IgD-negative memory B cell (primary cell): Measurements from ENCODE around the gene ZNF263. TPM values are rescaled to one million over a fixed set of nuclear protein-coding genes. Genes with fewer than 3 reads are reported as not detected.
A peak's percentile ranks its signal among the peaks of the same experiment; 100 is the strongest.

Experiments used
- H3K27ac Mint-ChIP-seq, 3 donors: one replicate each; pipeline ENCODE4 v1.8.0; 2020 to 2022; ENCODE audit warnings: mild to moderate bottlenecking in 3 of 3, mixed read lengths in 3 of 3, moderate library complexity in 1 of 3
- H3K27me3 Mint-ChIP-seq: one replicate; pipeline ENCODE4 v1.8.0; 2021; ENCODE audit warnings: mixed read lengths
- H3K36me3 Mint-ChIP-seq: one replicate; pipeline ENCODE4 v1.8.0; 2020; ENCODE audit warnings: mild to moderate bottlenecking, mixed read lengths
- H3K4me1 Mint-ChIP-seq, 3 donors: one replicate each; pipeline ENCODE4 v1.8.0; 2020 to 2022; ENCODE audit warnings: mixed read lengths in 3 of 3, mild to moderate bottlenecking in 1 of 3
- H3K4me3 Mint-ChIP-seq, 4 donors: one replicate each; pipeline ENCODE4 v1.8.0; 2020 to 2022; ENCODE audit warnings: mild to moderate bottlenecking in 4 of 4, mixed read lengths in 4 of 4, moderate library complexity in 3 of 4
- H3K9me3 Mint-ChIP-seq, 3 donors: one replicate each; pipeline ENCODE4 v1.8.0; 2020 to 2021; ENCODE audit warnings: mixed read lengths in 3 of 3, mild to moderate bottlenecking in 1 of 3
- polyA plus RNA-seq: library from polyadenylated mRNA; unstranded; fragments of 300-500 nt; fragmentation: Illumina TruSeq; gene quantifications from one replicate; pipeline ENCODE4 v1.2.3, GENCODE V29; 2021

The ZNF263 gene
- polyA plus RNA-seq, 1 donor from 2014 or later, result 61.3 TPM

DNA sequence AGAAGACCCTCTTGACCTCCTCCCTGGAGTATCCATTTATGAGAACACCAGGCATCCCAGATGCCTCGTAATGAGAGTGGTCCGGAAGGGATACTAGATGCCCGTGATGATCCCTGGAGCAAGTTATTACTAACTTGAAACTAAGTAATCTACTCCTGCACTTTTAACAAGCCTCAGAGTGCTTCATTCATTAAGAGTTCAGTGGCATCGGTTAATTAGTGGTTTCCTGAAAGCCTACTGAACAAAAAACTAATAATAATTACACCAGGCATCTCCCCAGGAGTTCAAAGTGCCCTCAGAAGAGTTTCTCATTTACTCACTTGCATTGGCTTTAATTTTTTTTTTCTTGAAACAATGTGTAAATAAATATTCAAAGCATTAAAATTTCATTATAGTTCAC lies 44.2 kb downstream of the ZNF263 start:
- H3K4me3 Mint-ChIP-seq, result no peak overlapping the region
- H3K9me3 Mint-ChIP-seq, result peaks cover 8 to 21% (median 8%) of the 10 kb centered on the region in 3 donors
- H3K4me1 Mint-ChIP-seq, result no peaks in the 10 kb centered on the region
- H3K27ac Mint-ChIP-seq, result no peak overlapping the region
- no peaks in the 10 kb centered on the region for H3K36me3 Mint-ChIP-seq
- H3K27me3 Mint-ChIP-seq, result no peaks in the 10 kb centered on the region

DNA sequence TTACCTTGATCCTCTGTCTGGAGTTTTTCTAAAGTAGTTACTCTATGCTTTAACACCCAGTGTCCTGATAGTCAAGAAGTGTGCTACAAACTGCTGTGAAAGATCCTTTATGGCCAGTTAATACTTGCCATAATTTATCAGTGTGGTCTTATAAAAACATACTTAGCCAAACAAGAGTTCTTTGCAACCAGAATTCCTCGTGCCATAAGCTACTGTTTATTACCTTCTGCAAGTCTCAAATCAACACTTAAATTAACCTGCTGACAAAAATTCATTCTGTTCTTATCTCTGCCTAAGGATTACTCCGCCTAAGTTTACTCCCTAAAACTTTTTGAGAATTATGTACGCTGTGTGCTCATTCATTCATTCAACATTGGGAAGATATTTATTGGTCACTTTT lies 44.8 kb downstream of the ZNF263 start:
- H3K27ac Mint-ChIP-seq, result peak overlapping the region in 1 of 3 donors; percentile 73
- no peaks in the 10 kb centered on the region for H3K4me1 Mint-ChIP-seq
- H3K36me3 Mint-ChIP-seq, result no peaks in the 10 kb centered on the region
- H3K9me3 Mint-ChIP-seq, result peaks cover 8 to 24% (median 8%) of the 10 kb centered on the region in 3 donors
- H3K4me3 Mint-ChIP-seq, result no peak overlapping the region
- no peaks in the 10 kb centered on the region for H3K27me3 Mint-ChIP-seq

DNA sequence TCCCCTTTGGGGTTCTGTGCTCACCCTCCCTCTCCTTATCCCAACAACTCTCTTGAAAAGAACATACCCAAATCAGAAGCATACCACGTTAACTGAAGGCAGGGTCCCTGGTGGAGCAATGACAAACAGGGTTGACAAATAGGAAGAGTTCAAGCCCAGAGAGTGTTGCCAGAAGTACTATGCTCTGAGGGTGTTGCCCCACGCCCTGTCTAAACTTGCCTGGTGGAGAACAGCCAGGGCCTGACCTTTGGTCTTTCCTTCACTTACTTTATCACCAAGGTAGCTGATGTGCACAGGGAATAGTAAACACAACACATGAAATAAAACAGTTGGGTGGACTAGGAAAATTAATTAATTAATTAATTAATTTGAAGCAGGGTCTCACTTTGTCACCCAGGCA lies 45.4 kb downstream of the ZNF263 start:
- Mint-ChIP-seq H3K4me3 (no peak overlapping the region), H3K27ac (peak overlapping the region in 1 of 3 donors; percentile 73), H3K27me3 (no peaks in the 10 kb centered on the region), H3K9me3 (peaks cover 8 to 23% (median 8%) of the 10 kb centered on the region in 3 donors), H3K36me3 (no peaks in the 10 kb centered on the region), H3K4me1 (no peaks in the 10 kb centered on the region)

Other genes starting within 250 kb of the ZNF263 start
- gene BICDL2, start 246.5 kb upstream of the ZNF263 start, polyA plus RNA-seq, result not detected
- 0.40 TPM for gene MMP25, start 236.9 kb upstream of the ZNF263 start, polyA plus RNA-seq
- gene IL32, start 217.9 kb upstream of the ZNF263 start, polyA plus RNA-seq, result 59.8 TPM
- gene ZSCAN10, start 184.2 kb upstream of the ZNF263 start, polyA plus RNA-seq, result not detected
- not detected for gene ZNF205, start 170.9 kb upstream of the ZNF263 start, polyA plus RNA-seq
- gene ZNF213, start 148.5 kb upstream of the ZNF263 start, polyA plus RNA-seq, result 1.9 TPM
- not detected for gene OR1F1, start 95.3 kb upstream of the ZNF263 start, polyA plus RNA-seq
- gene ZNF200, start 48.3 kb upstream of the ZNF263 start, polyA plus RNA-seq, result 8.3 TPM
- not detected for gene MEFV, start 26.9 kb upstream of the ZNF263 start, polyA plus RNA-seq
- 4.4 TPM for gene TIGD7, start 21.9 kb downstream of the ZNF263 start, polyA plus RNA-seq
- gene ZNF75A, start 22.0 kb downstream of the ZNF263 start, polyA plus RNA-seq, result 27.1 TPM
- gene OR2C1, start 72.4 kb downstream of the ZNF263 start, polyA plus RNA-seq, result not detected
- gene ZSCAN32, start 117.5 kb downstream of the ZNF263 start, polyA plus RNA-seq, result 16.9 TPM
- gene ZNF174, start 117.7 kb downstream of the ZNF263 start, polyA plus RNA-seq, result 15.5 TPM
- 1.0 TPM for gene ZNF597, start 160.0 kb downstream of the ZNF263 start, polyA plus RNA-seq
- gene NAA60, start 160.2 kb downstream of the ZNF263 start, polyA plus RNA-seq, result 36.5 TPM
- not detected for gene C16orf90, start 212.0 kb downstream of the ZNF263 start, polyA plus RNA-seq
- gene CLUAP1, start 217.5 kb downstream of the ZNF263 start, polyA plus RNA-seq, result 3.9 TPM